HG02840 (cell line): ENCODE data around the gene LY6G6D.

Experiments used
- ATAC-seq: cut with Tn5 transposase; IDR thresholded peaks from one replicate; pipeline ENCODE4 v1.9.1; 2021; ENCODE audit warnings: mild to moderate bottlenecking, moderate library complexity, moderate number of reproducible peaks; ENCODE audit not compliant: unreplicated experiment, low FRiP score

LY6G6D gene

GRCh38 chr6:31761343-31761742 lies 46.2 kb downstream of the LY6G6D start:
- no peak for ATAC-seq

GRCh38 chr6:31762356-31762755 lies 47.2 kb downstream of the LY6G6D start, which contains the start of gene SAPCD1:
Gene SAPCD1 (plus strand): TSS chr6:31762656. CDS start chr6:31763055, 399 bp downstream.
- ATAC-seq, result no peak

GRCh38 chr6:31762878-31763618 lies 47.9 kb downstream of the LY6G6D start:
- ATAC-seq, result no peak

GRCh38 chr6:31763619-31763940 lies 48.4 kb downstream of the LY6G6D start:
- ATAC-seq, result no peak

GRCh38 chr6:31764198-31764597 lies 49.0 kb downstream of the LY6G6D start:
- ATAC-seq, result no peak

- no peak for ATAC-seq
Observed at GRCh38 chr6:31765559-31765909, 50.4 kb downstream of the LY6G6D start.

GRCh38 chr6:31765910-31766794 lies 51.0 kb downstream of the LY6G6D start:
- no peak for ATAC-seq

- ATAC-seq, result no peak
Observed at GRCh38 chr6:31767096-31767645, 52.0 kb downstream of the LY6G6D start.
